CD4-positive, alpha-beta T cell (primary cell): ENCODE results near the gene ZBTB49. TPM values are rescaled to one million over a fixed set of nuclear protein-coding genes. Genes with fewer than 3 reads are reported as not detected.

ENCODE experiments used
- ATAC-seq: fragments of 200-7000 bp; cut with Tn5 transposase; one replicate; pipeline ENCODE4 v1.10.0; 2022; ENCODE audit warnings: mild to moderate bottlenecking; ENCODE audit not compliant: poor library complexity
- CTCF ChIA-PET: fragments of 350-600 bp; sonication (Branson Sonifier 250); formaldehyde crosslinking; loops from one replicate; lab custom pipeline; 2021; ENCODE audit warnings: antibody characterized with exemption, inconsistent platforms; lab: Charles Lee
- POLR2A ChIA-PET: fragments of 350-600 bp; sonication (Branson Sonifier 250); formaldehyde crosslinking; loops from one replicate; lab custom pipeline; 2021; ENCODE audit warnings: antibody characterized with exemption, inconsistent platforms; lab: Charles Lee
- DNase-seq, 14 experiments: peaks; one replicate each; pipeline ENCODE4 v3.0.0-alpha.2; 2013 to 2020; ENCODE audit warnings: mixed read lengths in 2 of 14
- H3K27ac ChIP-seq, 2 donors: one replicate each; pipeline versions ENCODE4 v1.5.1 to v1.7.0; 2013; ENCODE audit warnings: low read length in 2 of 2, low read depth in 1 of 2, mild to moderate bottlenecking in 1 of 2
- H3K27me3 ChIP-seq, 2 experiments: 1 replicate in 1 of 2; 2 replicates in 1 of 2; pipeline versions ENCODE4 v1.6.1 to v1.7.0; 2013; ENCODE audit warnings: low read length in 2 of 2, control low read depth in 1 of 2, mild to moderate bottlenecking in 1 of 2, moderate library complexity in 1 of 2; ENCODE audit not compliant: insufficient read depth in 2 of 2, control insufficient read depth in 1 of 2
- H3K36me3 ChIP-seq: one replicate; pipeline ENCODE4 v1.6.1; 2013; ENCODE audit warnings: low read length, control low read depth; ENCODE audit not compliant: insufficient read depth
- H3K4me1 ChIP-seq: one replicate; pipeline ENCODE4 v1.6.1; 2013; ENCODE audit warnings: low read length, control low read depth; ENCODE audit not compliant: insufficient read depth
- H3K4me3 ChIP-seq: one replicate; pipeline ENCODE4 v1.5.1; 2013; ENCODE audit warnings: mild to moderate bottlenecking, low read length, moderate library complexity
- H3K9me3 ChIP-seq, 2 experiments: 1 replicate in 1 of 2; 2 replicates in 1 of 2; pipeline versions ENCODE4 v1.6.1 to v1.7.0; 2013; ENCODE audit warnings: low read length in 2 of 2, mild to moderate bottlenecking in 2 of 2, control low read depth in 1 of 2, moderate library complexity in 1 of 2; ENCODE audit not compliant: control insufficient read depth in 1 of 2, insufficient read depth in 1 of 2
- H3K27ac Mint-ChIP-seq: one replicate; pipeline ENCODE4 v1.8.0; 2020; ENCODE audit warnings: mixed read lengths
- H3K27me3 Mint-ChIP-seq: one replicate; pipeline ENCODE4 v1.8.0; 2021; ENCODE audit warnings: mixed read lengths
- H3K36me3 Mint-ChIP-seq: one replicate; pipeline ENCODE4 v1.8.0; 2021; ENCODE audit warnings: low read depth, mixed read lengths
- H3K4me1 Mint-ChIP-seq: one replicate; pipeline ENCODE4 v1.8.0; 2021; ENCODE audit warnings: low read depth, mixed read lengths
- H3K4me3 Mint-ChIP-seq: one replicate; pipeline ENCODE4 v1.8.0; 2020; ENCODE audit warnings: mild to moderate bottlenecking, mixed read lengths
- H3K9me3 Mint-ChIP-seq: one replicate; pipeline ENCODE4 v1.8.0; 2020; ENCODE audit warnings: mixed read lengths
- CTCF ChIP-seq: fragments of 200-600 bp; IDR thresholded peaks from one replicate; pipeline ENCODE4 v1.8.0; 2022; ENCODE audit warnings: antibody characterized with exemption, mild to moderate bottlenecking
- intact Hi-C, 2 experiments: fragments of 100-400 bp; cut with DNase I in 1 of 2; cut with micrococcal nuclease in 1 of 2; formaldehyde crosslinking; loops; one replicate each; pipeline versions ENCODE4 v1.15.1 to v1.9.0; 2023 to 2025; cut with DNase I, micrococcal nuclease
- total RNA-seq, 174 experiments: library from RNA in 2 of 174; stranded (reverse) in 2 of 174; gene quantifications; one replicate each; pipeline ENCODE4 v1.2.3 and lab custom pipeline; 2021 to 2026

Gene ZBTB49
- total RNA-seq, 2 experiments from 2014 or later: 6.6 to 8.8 TPM

GRCh38 chr4:4311193-4311592, 21.1 kb downstream of the ZBTB49 start:
- Mint-ChIP-seq H3K27me3 (no peaks in the 10 kb centered on the region), H3K9me3 (no peaks in the 10 kb centered on the region), H3K4me1 (no peaks in the 10 kb centered on the region), H3K36me3 (peaks cover 73% of the 10 kb centered on the region), H3K27ac (no peak overlapping the region), H3K4me3 (no peak overlapping the region)
- Histone ChIP-seq H3K36me3 (peaks cover 61% of the 10 kb centered on the region), H3K27ac (no peak overlapping the region), H3K27me3 (no peaks in the 10 kb centered on the region), H3K4me3 (no peak overlapping the region), H3K9me3 (no peaks in the 10 kb centered on the region), H3K4me1 (no peaks in the 10 kb centered on the region)
- ChIA-PET CTCF (no interaction called here), POLR2A (no interaction called here)
- DNase-seq (no peak), ATAC-seq (no peak)
- TF ChIP-seq CTCF: no peak
- intact Hi-C loops: no loop called here

GRCh38 chr4:4315461-4316149, 25.6 kb downstream of the ZBTB49 start:
- ATAC-seq (no peak), DNase-seq (no peak)
- POLR2A ChIA-PET: no interaction called here
- no peaks in the 10 kb centered on the region for H3K27me3 ChIP-seq
- intact Hi-C loops: no loop called here
- peaks cover 51% of the 10 kb centered on the region for H3K36me3 ChIP-seq
- Mint-ChIP-seq H3K27ac (no peak overlapping the region), H3K36me3 (peaks cover 75% of the 10 kb centered on the region), H3K9me3 (no peaks in the 10 kb centered on the region), H3K4me1 (no peaks in the 10 kb centered on the region), H3K27me3 (no peaks in the 10 kb centered on the region), H3K4me3 (no peak overlapping the region)
- no peaks in the 10 kb centered on the region for H3K4me1 ChIP-seq
- CTCF ChIA-PET: no interaction called here
- TF ChIP-seq CTCF: no peak
- H3K27ac ChIP-seq: no peak overlapping the region
- H3K9me3 ChIP-seq: no peaks in the 10 kb centered on the region
- no peak overlapping the region for H3K4me3 ChIP-seq

GRCh38 chr4:4316150-4316495, 26.1 kb downstream of the ZBTB49 start:
- no peak overlapping the region for H3K4me3 ChIP-seq
- no peaks in the 10 kb centered on the region for H3K4me1 ChIP-seq
- H3K36me3 ChIP-seq: peaks cover 57% of the 10 kb centered on the region
- no peaks in the 10 kb centered on the region for H3K9me3 Mint-ChIP-seq
- H3K36me3 Mint-ChIP-seq: peaks cover 80% of the 10 kb centered on the region
- no peaks in the 10 kb centered on the region for H3K27me3 ChIP-seq
- ChIA-PET POLR2A (no interaction called here), CTCF (no interaction called here)
- no peak for TF ChIP-seq CTCF
- H3K9me3 ChIP-seq: no peaks in the 10 kb centered on the region
- DNase-seq: no peak
- no peaks in the 10 kb centered on the region for H3K27me3 Mint-ChIP-seq
- no peak overlapping the region for H3K27ac Mint-ChIP-seq
- no peaks in the 10 kb centered on the region for H3K4me1 Mint-ChIP-seq
- no peak overlapping the region for H3K27ac ChIP-seq
- no peak for ATAC-seq
- no peak overlapping the region for H3K4me3 Mint-ChIP-seq
- intact Hi-C loops: no loop called here
